GM12865 (cell line): ENCODE measurements around the gene ABCD1.
"Not testable (repeated sequence)": the region's sequence is repeated elsewhere in the genome, so short reads cannot be mapped to it uniquely, and the experiment has no call there.

ENCODE experiments used
- DNase-seq: peaks from one replicate; pipeline ENCODE4 v3.0.0; 2010; ENCODE audit warnings: low read depth
- H3K4me3 ChIP-seq: 2 replicates; pipeline ENCODE4 v1.5.1; 2011; ENCODE audit warnings: mild to moderate bottlenecking, low read depth, low read length, control low read depth
- CTCF ChIP-seq: IDR thresholded peaks from 2 replicates; pipeline ENCODE4 v1.5.1; 2011; ENCODE audit warnings: low read length, control low read depth, low read depth, inconsistent platforms; ENCODE audit not compliant: insufficient read depth; ENCODE audit errors: missing control alignments

ABCD1 gene

GRCh38 chrX:153697924-153698865 is 26.5 kb upstream of the ABCD1 start:
- H3K4me3 ChIP-seq = no peak overlapping the region
- no peak for DNase-seq
- TF ChIP-seq CTCF = no peak

GRCh38 chrX:153699210-153699783 is 25.4 kb upstream of the ABCD1 start:
- H3K4me3 ChIP-seq = not testable (repeated sequence)

GRCh38 chrX:153699784-153700371 is 24.8 kb upstream of the ABCD1 start:
- not testable (repeated sequence) for H3K4me3 ChIP-seq, DNase-seq

More at GRCh38 chrX:153699210-153699783, 25.4 kb upstream of the ABCD1 start:
- not testable (repeated sequence) for DNase-seq

GRCh38 chrX:153700376-153700945 is 24.2 kb upstream of the ABCD1 start:
- no peak for TF ChIP-seq CTCF
- H3K4me3 ChIP-seq = no peak overlapping the region
- no peak for DNase-seq

- H3K4me3 ChIP-seq = no peak overlapping the region
- no peak for DNase-seq
- TF ChIP-seq CTCF = no peak
Measured at GRCh38 chrX:153700967-153701366, 23.7 kb upstream of the ABCD1 start.

- H3K4me3 ChIP-seq = no peak overlapping the region
- DNase-seq = no peak
- TF ChIP-seq CTCF = no peak
Measured at GRCh38 chrX:153701706-153702105, 22.9 kb upstream of the ABCD1 start.

GRCh38 chrX:153702336-153703035 is 22.2 kb upstream of the ABCD1 start:
- DNase-seq = no peak
- TF ChIP-seq CTCF = no peak
- no peak overlapping the region for H3K4me3 ChIP-seq
